ENCODE results near the gene VIL1. TPM values are rescaled to one million over a fixed set of nuclear protein-coding genes. Genes with fewer than 3 reads are reported as not detected.
A peak's percentile ranks its signal among the peaks of the same experiment; 100 is the strongest.

Gene VIL1
- total and polyA plus RNA-seq, 9 of the 15 experiments (the other 6 are each of a cell fraction or from before 2014, with no cell fraction given): 0.51 to 2.7 (median 1.2) TPM

GRCh38 chr2:218402911-218403411 lies 16.0 kb upstream of the VIL1 start:
- peaks cover 46% of the 10 kb centered on the region; the same call in 2 of the 3 replicates for H3K36me3 ChIP-seq (ENCODE audit: control insufficient read depth, insufficient read depth, low read length)
- H3K4me2 ChIP-seq (ENCODE audit: insufficient read depth, low read length): no peak overlapping the region
- WGBS (ENCODE audit: insufficient coverage, low coverage, missing lambda C conversion rate): 88% methylated on average over 6 of the region's 26 CpGs
- H3K9me1 ChIP-seq (ENCODE audit: control insufficient read depth, insufficient read depth, low read length): no peaks in the 10 kb centered on the region
- H3K9me3 ChIP-seq (replicated peaks; ENCODE audit: control insufficient read depth, insufficient read depth, low read depth, low read length): no peaks in the 10 kb centered on the region
- DNase-seq (ENCODE audit: extremely low read depth in 1 of 4, low spot score in 3 of 4): no peak
- in situ Hi-C loops (cut with MboI): no loop called here
- POLR2A ChIA-PET: interaction anchor here (0.9 to 2.8 kb wide), 2 partner anchors 9 to 117 kb away, joined by 3 to 7 read pairs; no protein-coding TSS in a partner anchor
- no peaks in the 10 kb centered on the region for H3K27me3 ChIP-seq (ENCODE audit: control insufficient read depth in 2 of 2, insufficient read depth in 2 of 2, low read length in 2 of 2)
- H3K9ac ChIP-seq (ENCODE audit: insufficient read depth in 1 of 2, low read depth in 2 of 2, low read length in 2 of 2): peak overlapping the region in 1 of 2 experiments; percentile 40; a peak in 2 of 4 replicates
- no peak overlapping the region for H3K4me3 ChIP-seq
- TF ChIP-seq RBFOX2 (IDR thresholded peaks at IDR 0.05; ENCODE audit: low read depth, low read length) (0 out of 2 replicates have a peak, but pooled peaks have one; percentile 53), ZFX (CRISPR knock-in tag; IDR thresholded peaks at IDR 0.05) (no peak), POLR2G (IDR thresholded peaks at IDR 0.05; ENCODE audit: low read depth, low read length) (peak; percentile 45; the same call in 1 of the 2 replicates)
- H4K20me1 ChIP-seq (replicated peaks; ENCODE audit: control insufficient read depth, insufficient read depth, low read length): no peaks in the 10 kb centered on the region
- H3K4me1 ChIP-seq (replicated peaks in 1 of 2; ENCODE audit: control insufficient read depth in 2 of 2, insufficient read depth in 2 of 2, low read length in 2 of 2): peaks cover 25 to 85% of the 10 kb centered on the region in 2 experiments; a peak in 4 of 5 replicates
- no peak for ATAC-seq
- H3K79me2 ChIP-seq (ENCODE audit: control insufficient read depth, insufficient read depth, low read length): peaks cover 42% of the 10 kb centered on the region
- intact Hi-C loops (cut with micrococcal nuclease): loop anchor here (10.0 kb wide), 1 partner anchor 242 kb away; no protein-coding TSS in a partner anchor
- H2AFZ ChIP-seq (ENCODE audit: low read depth, low read length): no peak overlapping the region
- no peak overlapping the region for H3K27ac ChIP-seq (ENCODE audit: extremely low read depth, low read depth, low read length)
- no peak for FAIRE-seq
- CTCF ChIA-PET (ENCODE audit: low intra/inter-chr PET ratio): no interaction called here
- no TSS peak for BruUV-seq (replicated peaks)

DNA sequence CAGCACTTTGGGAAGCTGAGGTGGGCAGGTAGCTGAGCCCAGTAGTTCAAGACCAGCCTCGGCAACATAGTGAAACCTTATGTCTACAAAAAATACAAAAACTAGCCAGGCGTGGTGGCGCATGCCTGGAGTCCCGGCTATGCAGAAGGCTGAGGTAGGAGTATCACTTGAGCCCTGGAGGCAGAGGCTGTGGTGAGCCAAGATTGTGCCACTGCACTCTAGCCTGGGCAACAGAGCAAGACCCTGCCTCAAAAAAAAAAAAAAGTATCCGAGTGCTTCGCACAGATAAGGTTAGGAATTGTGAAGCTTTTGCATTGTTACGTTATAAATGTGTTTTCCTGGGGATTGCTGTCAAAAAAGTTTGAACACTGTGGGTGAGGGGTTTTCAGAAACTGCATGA lies 15.1 kb upstream of the VIL1 start:
- TF ChIP-seq EHMT2 (IDR thresholded peaks at IDR 0.05) (no peak), ZNF121 (CRISPR knock-in tag; conservative IDR thresholded peaks at IDR 0.05) (peak; percentile 47)
- no peak for FAIRE-seq
- Histone ChIP-seq H3K79me2 (ENCODE audit: control insufficient read depth, insufficient read depth, low read length) (peaks cover 34% of the 10 kb centered on the region), H3K9ac (ENCODE audit: insufficient read depth in 1 of 2, low read depth in 2 of 2, low read length in 2 of 2) (no peak overlapping the region; a peak in 1 of 4 replicates), H3K4me3 (no peak overlapping the region), H3K4me2 (ENCODE audit: insufficient read depth, low read length) (no peak overlapping the region), H3K9me3 (replicated peaks; ENCODE audit: control insufficient read depth, insufficient read depth, low read depth, low read length) (no peaks in the 10 kb centered on the region), H3K9me1 (ENCODE audit: control insufficient read depth, insufficient read depth, low read length) (no peaks in the 10 kb centered on the region), H3K4me1 (replicated peaks in 1 of 2; ENCODE audit: control insufficient read depth in 2 of 2, insufficient read depth in 2 of 2, low read length in 2 of 2) (peaks cover 29 to 82% of the 10 kb centered on the region in 2 experiments; a peak in 4 of 5 replicates), H3K27ac (ENCODE audit: extremely low read depth, low read depth, low read length) (peak overlapping the region; percentile 33; the same call in 1 of the 3 replicates), H4K20me1 (replicated peaks; ENCODE audit: control insufficient read depth, insufficient read depth, low read length) (no peaks in the 10 kb centered on the region), H3K27me3 (ENCODE audit: control insufficient read depth in 2 of 2, insufficient read depth in 2 of 2, low read length in 2 of 2) (no peaks in the 10 kb centered on the region), H3K36me3 (ENCODE audit: control insufficient read depth, insufficient read depth, low read length) (peaks cover 46% of the 10 kb centered on the region; the same call in 2 of the 3 replicates), H2AFZ (ENCODE audit: low read depth, low read length) (no peak overlapping the region)
- CTCF ChIA-PET (ENCODE audit: low intra/inter-chr PET ratio): no interaction called here
- 83% methylated on average over 5 of the region's 7 CpGs for WGBS (ENCODE audit: insufficient coverage, low coverage, missing lambda C conversion rate)
- intact Hi-C loops (cut with micrococcal nuclease) (loop anchor here (10.0 kb wide), 1 partner anchor 241 kb away; no protein-coding TSS in a partner anchor), in situ Hi-C loops (cut with MboI) (no loop called here)
- ATAC-seq: no peak
- POLR2A ChIA-PET: interaction anchor here (0.9 to 2.8 kb wide), 2 partner anchors 10 to 118 kb away, joined by 3 to 7 read pairs; no protein-coding TSS in a partner anchor
- no TSS peak for BruUV-seq (replicated peaks)
- DNase-seq (ENCODE audit: extremely low read depth in 1 of 4, low spot score in 3 of 4): no peak

Data from K562 (cell line).